ENCODE data around the gene NEU3. TPM values are rescaled to one million over a fixed set of nuclear protein-coding genes. Genes with fewer than 3 reads are reported as not detected.
"Not testable (repeated sequence)": the region's sequence is repeated elsewhere in the genome, so short reads cannot be mapped to it uniquely, and the experiment has no call there.

The NEU3 gene
- total and polyA plus RNA-seq, 8 donors = 9.7 to 15.3 (median 14.6) TPM

DNA sequence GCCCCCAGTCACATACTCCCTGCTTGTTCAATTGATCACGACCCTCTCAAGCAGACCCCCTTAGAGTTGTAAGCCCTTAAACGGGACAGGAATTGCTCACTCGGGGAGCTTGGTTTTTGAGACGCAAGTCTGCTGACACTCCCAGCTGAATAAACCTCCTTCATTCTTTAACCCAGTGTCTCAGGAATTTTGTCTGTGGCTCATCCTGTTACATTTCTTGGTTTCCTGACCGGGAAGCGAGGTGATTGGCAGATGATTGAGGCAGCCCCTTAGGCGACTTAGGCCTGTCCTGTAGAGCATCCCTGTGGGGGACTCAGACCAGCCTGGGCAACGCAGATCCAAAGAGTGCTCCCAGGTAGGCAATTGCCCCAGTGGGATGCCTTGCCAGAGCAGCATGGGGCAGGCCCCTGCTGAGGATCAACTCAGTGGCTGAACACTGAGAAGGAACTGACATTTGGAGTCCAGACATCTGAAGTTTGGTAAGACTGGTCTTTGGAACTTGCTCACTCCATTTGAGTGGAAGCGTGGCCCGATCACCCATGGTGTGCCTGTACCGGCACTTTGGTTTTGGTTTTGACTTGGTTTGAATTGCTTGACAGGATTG is 51.5 kb downstream of the NEU3 start:
- ATAC-seq (no peak), DNase-seq (no peak)
- H3K27ac ChIP-seq = no peak overlapping the region
- H3K36me3 ChIP-seq = no peaks in the 10 kb centered on the region
- TF ChIP-seq, protein P1, sequence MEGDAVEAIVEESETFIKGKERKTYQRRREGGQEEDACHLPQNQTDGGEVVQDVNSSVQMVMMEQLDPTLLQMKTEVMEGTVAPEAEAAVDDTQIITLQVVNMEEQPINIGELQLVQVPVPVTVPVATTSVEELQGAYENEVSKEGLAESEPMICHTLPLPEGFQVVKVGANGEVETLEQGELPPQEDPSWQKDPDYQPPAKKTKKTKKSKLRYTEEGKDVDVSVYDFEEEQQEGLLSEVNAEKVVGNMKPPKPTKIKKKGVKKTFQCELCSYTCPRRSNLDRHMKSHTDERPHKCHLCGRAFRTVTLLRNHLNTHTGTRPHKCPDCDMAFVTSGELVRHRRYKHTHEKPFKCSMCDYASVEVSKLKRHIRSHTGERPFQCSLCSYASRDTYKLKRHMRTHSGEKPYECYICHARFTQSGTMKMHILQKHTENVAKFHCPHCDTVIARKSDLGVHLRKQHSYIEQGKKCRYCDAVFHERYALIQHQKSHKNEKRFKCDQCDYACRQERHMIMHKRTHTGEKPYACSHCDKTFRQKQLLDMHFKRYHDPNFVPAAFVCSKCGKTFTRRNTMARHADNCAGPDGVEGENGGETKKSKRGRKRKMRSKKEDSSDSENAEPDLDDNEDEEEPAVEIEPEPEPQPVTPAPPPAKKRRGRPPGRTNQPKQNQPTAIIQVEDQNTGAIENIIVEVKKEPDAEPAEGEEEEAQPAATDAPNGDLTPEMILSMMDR (IDR thresholded peaks at IDR 0.05) = no peak
- no peaks in the 10 kb centered on the region for H3K9me3 ChIP-seq
- no peaks in the 10 kb centered on the region for H3K4me1 ChIP-seq
- H3K27me3 ChIP-seq = no peaks in the 10 kb centered on the region
- no peak overlapping the region for H3K4me3 ChIP-seq
- intact Hi-C loops (cut with DNase I) = no loop called here

DNA sequence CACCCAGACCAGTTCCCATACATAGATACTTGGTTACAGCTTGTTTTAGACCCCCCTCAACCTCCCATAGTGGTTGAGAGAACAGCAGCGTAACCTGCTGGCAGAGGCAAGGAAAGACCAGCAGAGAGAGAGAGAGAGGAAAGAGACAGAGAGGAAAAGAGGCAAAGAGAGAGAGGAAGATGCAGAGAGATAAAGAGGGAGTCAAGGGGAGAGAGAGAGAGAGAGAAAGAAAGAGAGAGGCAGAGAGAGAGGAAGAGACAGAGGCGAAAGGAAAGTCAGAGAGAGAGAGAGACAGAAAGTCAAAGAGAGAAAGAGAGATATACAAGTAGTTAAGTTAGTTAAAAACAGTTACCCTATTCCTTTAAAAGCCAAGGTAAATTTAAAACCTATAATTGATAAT is 52.5 kb downstream of the NEU3 start:
- intact Hi-C loops (cut with DNase I) = no loop called here
- no peaks in the 10 kb centered on the region for H3K36me3 ChIP-seq
- DNase-seq = no peak
- H3K27ac ChIP-seq = no peak overlapping the region
- ATAC-seq = no peak
- no peaks in the 10 kb centered on the region for H3K9me3 ChIP-seq
- H3K4me1 ChIP-seq = no peaks in the 10 kb centered on the region
- no peak overlapping the region for H3K4me3 ChIP-seq
- H3K27me3 ChIP-seq = no peaks in the 10 kb centered on the region
- TF ChIP-seq, protein P1 (IDR thresholded peaks at IDR 0.05) = no peak

DNA sequence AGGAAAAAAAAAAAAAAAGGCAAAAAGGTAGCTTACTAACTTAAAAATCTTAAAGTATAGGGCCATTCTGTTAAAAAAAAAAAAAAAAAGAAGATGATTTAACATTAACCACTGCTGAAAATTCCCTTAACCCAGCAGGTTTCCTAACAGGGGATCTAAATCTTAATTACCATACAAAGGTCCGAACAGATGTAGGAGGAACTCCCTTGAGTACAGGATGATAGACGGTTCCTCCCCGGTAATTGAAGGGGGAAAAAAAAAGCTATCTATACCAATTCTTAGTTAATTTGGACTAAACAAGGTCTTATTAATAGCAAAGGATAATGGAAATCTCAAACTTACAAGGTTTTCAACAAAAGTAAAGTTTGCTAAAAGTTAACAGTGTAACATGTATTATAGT is 53.1 kb downstream of the NEU3 start:
- H3K27ac ChIP-seq; H3K36me3 ChIP-seq; ATAC-seq; intact Hi-C loops (cut with DNase I); DNase-seq; H3K9me3 ChIP-seq; H3K27me3 ChIP-seq; H3K4me3 ChIP-seq; H3K4me1 ChIP-seq: not testable (repeated sequence)

DNA sequence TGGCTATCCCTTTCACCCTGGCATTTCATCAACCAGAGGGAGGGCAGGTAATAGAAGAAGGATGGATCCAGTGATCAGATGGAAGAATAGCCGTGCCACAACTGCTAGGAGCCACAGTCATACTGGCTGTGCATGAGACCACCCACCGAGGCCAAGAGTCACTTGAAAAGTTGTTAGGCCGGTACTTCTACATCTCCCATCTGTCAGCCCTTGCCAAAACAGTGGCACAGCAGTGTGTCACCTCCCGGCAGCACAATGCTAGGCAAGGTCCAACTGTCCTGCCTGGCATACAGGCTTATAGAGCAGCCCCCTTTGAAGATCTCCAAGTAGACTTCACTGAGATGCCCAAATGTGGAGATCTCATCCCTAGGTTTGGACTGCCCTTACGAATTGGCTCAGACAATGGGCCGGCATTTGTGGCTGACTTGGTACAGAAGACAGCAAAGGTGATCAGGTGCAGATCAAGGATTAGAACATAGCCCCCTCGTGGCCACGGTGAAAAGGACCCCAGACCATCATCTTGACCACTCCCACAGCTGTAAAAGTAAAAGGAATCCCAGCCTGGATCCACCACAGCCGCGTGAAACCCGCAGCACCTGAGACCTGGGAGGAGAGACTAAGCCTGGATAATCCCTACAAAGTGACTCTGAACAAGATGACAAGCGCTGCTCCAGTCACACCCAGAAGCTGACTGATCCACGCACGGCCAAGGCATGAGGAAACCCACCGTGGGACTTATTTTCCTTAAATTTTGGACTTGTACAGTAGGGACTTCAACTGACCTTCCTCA is 55.8 kb downstream of the NEU3 start:
- H3K9me3 ChIP-seq; H3K4me3 ChIP-seq; H3K27me3 ChIP-seq; H3K27ac ChIP-seq; DNase-seq; H3K4me1 ChIP-seq; H3K36me3 ChIP-seq; ATAC-seq; intact Hi-C loops (cut with DNase I): not testable (repeated sequence)

DNA sequence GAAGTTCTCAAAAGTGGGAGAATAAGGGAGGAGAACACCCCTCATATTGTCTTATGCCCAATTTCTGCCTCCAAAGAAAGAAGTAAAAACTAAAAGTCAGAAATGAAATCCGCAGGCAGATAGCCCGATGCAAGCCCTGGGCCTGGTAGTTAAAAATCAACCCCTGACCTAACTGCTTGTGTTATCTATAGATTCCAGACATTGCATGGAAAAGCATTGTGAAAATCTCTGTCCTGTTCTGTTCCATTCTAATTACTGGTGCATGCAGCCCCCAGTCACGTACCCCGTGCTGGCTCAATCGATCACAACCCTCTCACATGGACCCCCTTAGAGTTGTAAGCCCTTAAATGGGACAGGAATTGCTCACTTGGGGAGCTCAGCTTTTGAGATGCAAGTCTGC is 57.9 kb downstream of the NEU3 start:
- H3K4me3 ChIP-seq; H3K27me3 ChIP-seq; H3K4me1 ChIP-seq; intact Hi-C loops (cut with DNase I); H3K9me3 ChIP-seq; DNase-seq; ATAC-seq; H3K36me3 ChIP-seq; H3K27ac ChIP-seq: not testable (repeated sequence)

DNA sequence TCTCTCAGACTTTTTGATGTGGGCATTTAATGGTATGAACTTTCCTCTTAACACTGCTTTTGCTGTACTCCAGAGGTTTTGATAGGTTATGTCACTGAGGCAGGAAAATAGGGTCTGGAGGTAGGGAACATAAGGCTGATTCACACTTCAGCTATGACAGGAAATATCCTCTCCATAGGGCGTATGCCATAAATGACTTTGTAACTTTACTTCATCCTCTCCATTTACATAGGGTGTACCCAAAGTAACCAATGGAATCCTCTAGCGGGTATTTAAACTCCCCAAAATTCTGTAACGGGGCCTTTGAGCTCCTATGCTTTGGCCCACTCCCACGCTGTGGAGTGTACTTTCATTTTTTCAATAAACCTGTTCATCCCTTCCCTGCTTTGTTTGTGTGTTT is 58.5 kb downstream of the NEU3 start:
- no peak for ATAC-seq
- intact Hi-C loops (cut with DNase I) = no loop called here
- no peak overlapping the region for H3K4me3 ChIP-seq
- no peaks in the 10 kb centered on the region for H3K9me3 ChIP-seq
- TF ChIP-seq, protein P1 (IDR thresholded peaks at IDR 0.05) = no peak
- no peak overlapping the region for H3K27ac ChIP-seq
- no peaks in the 10 kb centered on the region for H3K36me3 ChIP-seq
- no peak for DNase-seq
- H3K27me3 ChIP-seq = no peaks in the 10 kb centered on the region
- H3K4me1 ChIP-seq = no peaks in the 10 kb centered on the region

DNA sequence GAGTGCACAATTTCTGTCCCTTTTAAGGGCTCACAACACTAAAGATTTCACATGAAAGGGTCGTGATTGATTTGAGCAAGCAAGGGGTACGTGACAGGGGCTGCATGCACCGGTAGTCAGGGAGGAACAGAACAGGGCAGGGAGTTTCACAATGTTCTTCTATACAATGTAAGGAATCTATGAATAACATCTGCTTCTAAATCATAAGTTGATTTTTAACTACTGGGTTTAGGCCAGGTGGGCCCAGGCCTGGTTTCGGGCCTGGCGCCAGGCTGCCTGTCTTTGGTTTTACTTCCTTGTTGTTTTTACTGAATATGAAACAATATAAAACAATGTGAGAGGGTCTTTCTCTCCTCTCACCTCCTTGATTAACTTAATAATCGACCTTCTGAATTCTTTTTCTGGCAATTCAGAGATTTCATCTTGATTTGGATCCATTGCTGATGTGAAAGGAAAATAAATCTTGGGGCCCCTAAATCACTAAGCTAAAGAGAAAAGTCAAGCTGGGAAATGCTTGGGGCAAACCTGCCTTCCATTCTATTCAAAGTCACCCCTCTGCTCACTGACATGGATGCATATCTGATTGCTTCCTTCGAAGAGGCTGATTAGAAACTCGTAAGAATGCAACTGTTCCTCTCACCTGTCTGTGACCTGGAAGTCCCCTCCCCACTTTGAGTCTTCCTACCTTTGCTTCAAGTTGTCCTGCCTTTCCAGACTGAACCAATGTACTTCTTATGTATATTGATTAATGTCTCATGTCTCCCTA is 61.0 kb downstream of the NEU3 start:
- H3K4me1 ChIP-seq; ATAC-seq; H3K27ac ChIP-seq; H3K36me3 ChIP-seq; DNase-seq; H3K9me3 ChIP-seq; H3K4me3 ChIP-seq; intact Hi-C loops (cut with DNase I); H3K27me3 ChIP-seq: not testable (repeated sequence)

Measured in left lung (tissue), 10 donors.